ENCODE measurements around the gene GRIN3B. TPM values are rescaled to one million over a fixed set of nuclear protein-coding genes. Genes with fewer than 3 reads are reported as not detected.

The GRIN3B gene
- total RNA-seq, 6 donors from 2014 or later, result 0.06 to 18.9 (median 5.6) TPM

DNA sequence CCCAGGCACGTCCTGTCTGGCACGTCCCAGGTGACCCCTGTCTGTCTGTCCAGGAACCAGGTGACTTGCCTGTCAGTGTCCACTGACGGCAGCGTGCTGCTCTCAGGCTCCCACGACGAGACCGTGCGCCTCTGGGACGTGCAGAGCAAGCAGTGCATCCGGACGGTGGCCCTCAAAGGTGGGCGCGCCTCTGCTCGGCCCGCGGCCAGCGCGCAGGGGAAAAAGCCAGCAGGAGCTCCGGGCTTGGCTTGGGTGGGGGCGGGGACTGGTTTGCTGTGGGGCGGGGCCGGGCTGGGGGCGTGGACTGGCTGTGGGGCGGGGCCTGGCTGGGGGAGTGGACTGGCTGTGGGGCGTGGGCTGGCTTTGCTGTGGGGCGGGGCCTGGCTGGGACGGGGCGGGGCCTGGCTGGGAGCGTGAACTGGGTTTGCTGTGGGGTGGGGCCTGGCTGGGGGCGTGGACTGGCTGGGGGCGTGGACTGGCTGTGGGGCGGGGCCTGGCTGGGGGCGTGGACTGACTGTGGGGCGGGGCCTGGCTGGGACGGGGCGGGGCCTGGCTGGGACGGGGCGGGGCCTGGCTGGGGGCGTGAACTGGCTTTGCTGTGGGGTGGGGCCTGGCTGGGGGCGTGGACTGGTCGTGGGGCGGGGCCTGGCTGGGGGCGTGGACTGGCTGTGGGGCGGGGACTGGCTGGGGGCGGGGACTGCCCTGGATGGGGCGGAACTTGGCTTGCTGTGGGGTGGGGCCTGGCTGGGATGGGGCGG, 8.9 kb upstream of the GRIN3B start:
- DNase-seq, result peak in 1 of 2 donors; percentile 86
- TF ChIP-seq POLR2AphosphoS5 (IDR thresholded peaks at IDR 0.05) (no peak), EP300 (IDR thresholded peaks at IDR 0.05) (no peak), POLR2A (IDR thresholded peaks at IDR 0.05) (no peak)
- TF ChIP-seq, protein P1, sequence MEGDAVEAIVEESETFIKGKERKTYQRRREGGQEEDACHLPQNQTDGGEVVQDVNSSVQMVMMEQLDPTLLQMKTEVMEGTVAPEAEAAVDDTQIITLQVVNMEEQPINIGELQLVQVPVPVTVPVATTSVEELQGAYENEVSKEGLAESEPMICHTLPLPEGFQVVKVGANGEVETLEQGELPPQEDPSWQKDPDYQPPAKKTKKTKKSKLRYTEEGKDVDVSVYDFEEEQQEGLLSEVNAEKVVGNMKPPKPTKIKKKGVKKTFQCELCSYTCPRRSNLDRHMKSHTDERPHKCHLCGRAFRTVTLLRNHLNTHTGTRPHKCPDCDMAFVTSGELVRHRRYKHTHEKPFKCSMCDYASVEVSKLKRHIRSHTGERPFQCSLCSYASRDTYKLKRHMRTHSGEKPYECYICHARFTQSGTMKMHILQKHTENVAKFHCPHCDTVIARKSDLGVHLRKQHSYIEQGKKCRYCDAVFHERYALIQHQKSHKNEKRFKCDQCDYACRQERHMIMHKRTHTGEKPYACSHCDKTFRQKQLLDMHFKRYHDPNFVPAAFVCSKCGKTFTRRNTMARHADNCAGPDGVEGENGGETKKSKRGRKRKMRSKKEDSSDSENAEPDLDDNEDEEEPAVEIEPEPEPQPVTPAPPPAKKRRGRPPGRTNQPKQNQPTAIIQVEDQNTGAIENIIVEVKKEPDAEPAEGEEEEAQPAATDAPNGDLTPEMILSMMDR (IDR thresholded peaks at IDR 0.05), result no peak
- Histone ChIP-seq H3K4me1 (peaks cover 8 to 17% (median 15%) of the 10 kb centered on the region in 4 donors), H3K36me3 (peaks cover 0 to 68% (median 43%) of the 10 kb centered on the region in 4 donors), H3K27me3 (peaks cover 0 to 9% (median 4%) of the 10 kb centered on the region in 4 donors), H3K9me3 (no peaks in the 10 kb centered on the region), H3K4me3 (no peak overlapping the region), H3K27ac (no peak overlapping the region)
- peak in 1 of 2 donors; percentile 40 for ATAC-seq (ENCODE audit: low FRiP score in 2 of 2)
- 95% methylated on average over 16 of the region's 47 CpGs; no CpG with 5 or more reads in 1 of the 2 donors for WGBS, 2 donors

DNA sequence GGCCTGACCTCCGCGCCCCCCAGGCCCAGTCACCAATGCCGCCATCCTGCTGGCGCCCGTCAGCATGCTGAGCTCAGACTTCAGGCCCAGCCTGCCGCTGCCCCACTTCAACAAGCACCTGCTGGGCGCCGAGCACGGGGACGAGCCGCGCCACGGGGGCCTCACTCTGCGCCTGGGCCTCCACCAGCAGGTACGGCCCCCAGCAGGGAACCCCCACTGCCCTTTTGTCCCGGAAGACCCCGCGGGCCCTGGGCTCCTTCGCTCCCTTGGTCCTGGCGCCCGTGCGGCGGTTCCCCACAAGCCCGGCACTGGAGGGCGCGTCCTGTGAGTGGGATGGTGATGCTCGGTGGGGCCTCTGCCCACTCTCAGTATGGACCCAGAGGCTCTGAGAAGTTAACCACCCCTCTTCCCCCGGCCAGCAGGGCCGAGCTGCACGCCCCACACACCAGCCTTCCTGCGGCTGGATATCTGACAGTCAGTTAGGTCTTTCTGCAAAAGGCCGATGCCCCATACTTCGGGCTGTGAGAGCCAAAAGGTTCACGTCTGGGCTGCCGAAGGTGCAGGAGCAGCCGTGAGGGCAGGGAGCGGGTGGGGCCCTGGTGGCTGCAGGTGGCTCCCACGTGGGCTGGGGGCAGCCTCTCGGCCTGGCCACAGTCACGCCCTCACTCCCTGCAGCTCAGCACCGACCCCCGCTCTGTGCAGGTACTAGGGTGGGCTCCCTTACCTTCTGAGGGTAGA, 8.1 kb upstream of the GRIN3B start:
- TF ChIP-seq POLR2A (IDR thresholded peaks at IDR 0.05), result no peak
- TF ChIP-seq, protein P1 (IDR thresholded peaks at IDR 0.05), result no peak
- TF ChIP-seq EP300 (IDR thresholded peaks at IDR 0.05), result no peak
- TF ChIP-seq POLR2AphosphoS5 (IDR thresholded peaks at IDR 0.05), result no peak
- Histone ChIP-seq H3K4me3 (no peak overlapping the region), H3K27me3 (peaks cover 0 to 14% (median 8%) of the 10 kb centered on the region in 4 donors), H3K9me3 (no peaks in the 10 kb centered on the region), H3K4me1 (peaks cover 13 to 22% (median 20%) of the 10 kb centered on the region in 4 donors), H3K36me3 (peaks cover 0 to 61% (median 39%) of the 10 kb centered on the region in 4 donors), H3K27ac (no peak overlapping the region)
- WGBS, 2 donors, result 92 to 93% methylated on average over 8 to 27 of the region's 42 CpGs
- ATAC-seq (ENCODE audit: low FRiP score in 2 of 2) (no peak), DNase-seq (peak in 1 of 2 donors; percentile 84)

DNA sequence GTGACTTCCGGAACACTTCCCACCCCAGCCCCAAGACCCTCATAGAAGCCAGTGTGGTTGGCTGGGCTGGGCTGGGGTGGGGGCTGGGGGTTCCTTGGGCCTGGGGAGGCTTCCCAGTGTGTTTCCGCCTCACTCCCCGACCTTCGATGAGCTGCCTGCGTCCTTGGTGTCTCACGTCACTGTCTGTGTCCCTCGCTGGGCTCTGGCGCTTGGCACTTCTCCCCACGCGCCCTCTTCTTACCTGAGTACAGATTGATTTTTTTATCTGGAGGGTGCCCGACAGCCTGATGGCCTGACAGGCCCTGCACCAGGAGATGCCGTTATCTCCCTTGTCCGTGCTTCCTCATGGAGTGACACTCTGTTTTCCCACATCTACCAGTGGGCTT, 7.6 kb upstream of the GRIN3B start:
- H3K36me3 ChIP-seq, result peaks cover 0 to 59% (median 38%) of the 10 kb centered on the region in 4 donors

DNA sequence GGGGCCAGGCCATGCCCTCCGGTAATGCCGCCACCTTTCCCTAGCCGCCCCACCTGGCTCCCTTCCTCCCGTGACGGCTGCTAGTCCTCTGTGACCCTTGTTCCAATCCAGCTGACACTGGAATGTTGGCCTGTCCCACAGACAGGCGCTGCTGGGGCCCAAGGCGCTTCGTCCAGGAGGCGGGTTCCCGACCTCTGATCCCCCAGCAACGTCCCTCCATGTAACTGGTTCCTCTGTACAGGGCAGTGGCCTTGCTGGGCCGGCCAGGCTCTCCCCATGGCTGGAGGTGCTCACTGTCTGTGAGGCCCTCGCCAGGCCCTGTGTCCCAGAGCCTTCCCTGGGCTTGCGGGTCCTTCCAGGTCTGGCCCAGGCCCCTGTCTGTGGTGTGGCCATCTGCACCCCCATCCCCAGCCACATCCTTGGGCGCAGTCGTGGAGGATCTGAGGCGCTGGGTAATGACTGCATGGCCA, 6.8 kb upstream of the GRIN3B start:
- no peaks in the 10 kb centered on the region for H3K9me3 ChIP-seq
- H3K27ac ChIP-seq, result no peak overlapping the region
- H3K4me1 ChIP-seq, result peaks cover 13 to 22% (median 20%) of the 10 kb centered on the region in 4 donors
- DNase-seq (peak in 1 of 2 donors; percentile 68), ATAC-seq (ENCODE audit: low FRiP score in 2 of 2) (no peak)
- H3K27me3 ChIP-seq, result peaks cover 0 to 17% (median 11%) of the 10 kb centered on the region in 4 donors
- 93% methylated on average over 6 to 17 of the region's 17 CpGs for WGBS, 2 donors
- TF ChIP-seq, protein P1 (IDR thresholded peaks at IDR 0.05), result no peak
- no peak for TF ChIP-seq POLR2AphosphoS5 (IDR thresholded peaks at IDR 0.05)
- no peak for TF ChIP-seq POLR2A (IDR thresholded peaks at IDR 0.05)
- no peak for TF ChIP-seq EP300 (IDR thresholded peaks at IDR 0.05)
- peaks cover 0 to 54% (median 34%) of the 10 kb centered on the region in 4 donors for H3K36me3 ChIP-seq
- H3K4me3 ChIP-seq, result no peak overlapping the region

More for the DNA sequence above, 7.6 kb upstream of the GRIN3B start:
- Histone ChIP-seq H3K4me3 (no peak overlapping the region), H3K27ac (no peak overlapping the region), H3K4me1 (peaks cover 13 to 22% (median 20%) of the 10 kb centered on the region in 4 donors), H3K27me3 (peaks cover 0 to 14% (median 8%) of the 10 kb centered on the region in 4 donors), H3K9me3 (no peaks in the 10 kb centered on the region)
- no peak for ATAC-seq (ENCODE audit: low FRiP score in 2 of 2)
- DNase-seq, result no peak
- WGBS, 2 donors, result 95 to 99% methylated on average over 12 to 13 of the region's 13 CpGs
- TF ChIP-seq POLR2AphosphoS5 (IDR thresholded peaks at IDR 0.05), result no peak
- no peak for TF ChIP-seq POLR2A (IDR thresholded peaks at IDR 0.05)
- TF ChIP-seq, protein P1 (IDR thresholded peaks at IDR 0.05), result no peak
- no peak for TF ChIP-seq EP300 (IDR thresholded peaks at IDR 0.05)
